ENCODE results near the gene TM9SF1.
"Not testable (repeated sequence)": the region's sequence is repeated elsewhere in the genome, so short reads cannot be mapped to it uniquely, and the experiment has no call there.

The TM9SF1 gene

GRCh38 chr14:24224618-24225071, 29.4 kb upstream of the TM9SF1 start:
- no peak for DNase-seq (ENCODE audit: low spot score)

- DNase-seq (ENCODE audit: low spot score) = not testable (repeated sequence)
These were observed 27.7 kb upstream of the TM9SF1 start for GRCh38 chr14:24222987-24223386.

GRCh38 chr14:24219521-24219920, 24.3 kb upstream of the TM9SF1 start:
- DNase-seq (ENCODE audit: low spot score) = no peak

- no peak for DNase-seq (ENCODE audit: low spot score)
These were observed 23.8 kb upstream of the TM9SF1 start for GRCh38 chr14:24219080-24219479.

- not testable (repeated sequence) for DNase-seq (ENCODE audit: low spot score)
These were observed 21.6 kb upstream of the TM9SF1 start for GRCh38 chr14:24216876-24217275.

GRCh38 chr14:24216345-24216699, 21.1 kb upstream of the TM9SF1 start:
- no peak for DNase-seq (ENCODE audit: low spot score)

GRCh38 chr14:24215495-24216344, 20.5 kb upstream of the TM9SF1 start, which contains the start of gene MDP1:
TSS of gene MDP1 (minus strand) at chr14:24216066. CDS start at chr14:24215955, 111 bp downstream.
- DNase-seq (ENCODE audit: low spot score) = peak; percentile 95

- DNase-seq (ENCODE audit: low spot score) = no peak
These were observed 18.8 kb upstream of the TM9SF1 start for GRCh38 chr14:24213866-24214662.

- peak; percentile 98 for DNase-seq (ENCODE audit: low spot score)
These were observed 18.0 kb upstream of the TM9SF1 start, which contains the start of gene CHMP4A for GRCh38 chr14:24212924-24213865. TSS of gene CHMP4A (minus strand) at chr14:24213488. CDS start at chr14:24213439, 49 bp downstream.

GRCh38 chr14:24211311-24211710, 16.1 kb upstream of the TM9SF1 start:
- no peak for DNase-seq (ENCODE audit: low spot score)

GRCh38 chr14:24207625-24208024, 12.4 kb upstream of the TM9SF1 start:
- DNase-seq (ENCODE audit: low spot score) = no peak

- no peak for DNase-seq (ENCODE audit: low spot score)
These were observed 11.9 kb upstream of the TM9SF1 start for GRCh38 chr14:24207104-24207551.

- DNase-seq (ENCODE audit: low spot score) = no peak
These were observed 11.2 kb upstream of the TM9SF1 start for GRCh38 chr14:24206260-24207103.

- DNase-seq (ENCODE audit: low spot score) = no peak
These were observed 9.2 kb upstream of the TM9SF1 start for GRCh38 chr14:24204163-24205146.

- not testable (repeated sequence) for DNase-seq (ENCODE audit: low spot score)
These were observed 8.1 kb upstream of the TM9SF1 start for GRCh38 chr14:24203249-24203886.

- not testable (repeated sequence) for DNase-seq (ENCODE audit: low spot score)
These were observed 7.3 kb upstream of the TM9SF1 start for GRCh38 chr14:24202538-24202937.

GRCh38 chr14:24198814-24199524, 3.7 kb upstream of the TM9SF1 start:
- no peak for DNase-seq (ENCODE audit: low spot score)

- no peak for DNase-seq (ENCODE audit: low spot score)
These were observed 1.8 kb upstream of the TM9SF1 start for GRCh38 chr14:24197056-24197450.
